ENCODE data around the gene TRNP1.

TRNP1 gene

GRCh38 chr1:27005648-27006496 is 12.4 kb downstream of the TRNP1 start:
- no peak for TF ChIP-seq POLR2AphosphoS5 (IDR thresholded peaks at IDR 0.05; ENCODE audit: low read depth, low read length)
- DNase-seq (ENCODE audit: insufficient read length) (no peak), FAIRE-seq (no peak)

- DNase-seq (ENCODE audit: insufficient read length) (no peak), FAIRE-seq (no peak)
- no peak for TF ChIP-seq POLR2A (IDR thresholded peaks at IDR 0.05; ENCODE audit: low read depth, low read length)
- no peak for TF ChIP-seq POLR2AphosphoS5 (IDR thresholded peaks at IDR 0.05; ENCODE audit: low read depth, low read length)
- no peak for TF ChIP-seq TAF1 (IDR thresholded peaks at IDR 0.05; ENCODE audit: borderline replicate concordance, low read depth, low read length)
Observed at GRCh38 chr1:27006683-27007082, 13.2 kb downstream of the TRNP1 start.

- no peak for TF ChIP-seq POLR2A (IDR thresholded peaks at IDR 0.05; ENCODE audit: low read depth, low read length)
- no peak for FAIRE-seq
- no peak for DNase-seq (ENCODE audit: insufficient read length)
Observed at GRCh38 chr1:27007909-27008582, 14.6 kb downstream of the TRNP1 start.

GRCh38 chr1:27009601-27010197 is 16.2 kb downstream of the TRNP1 start:
- FAIRE-seq, result no peak
- DNase-seq (ENCODE audit: insufficient read length), result no peak
- TF ChIP-seq POLR2A (IDR thresholded peaks at IDR 0.05; ENCODE audit: low read depth, low read length) (no peak), TAF1 (IDR thresholded peaks at IDR 0.05; ENCODE audit: borderline replicate concordance, low read depth, low read length) (no peak), POLR2AphosphoS5 (IDR thresholded peaks at IDR 0.05; ENCODE audit: low read depth, low read length) (no peak)

GRCh38 chr1:27010226-27010994 is 16.9 kb downstream of the TRNP1 start:
- FAIRE-seq (no peak), DNase-seq (ENCODE audit: insufficient read length) (no peak)
- TF ChIP-seq POLR2A (IDR thresholded peaks at IDR 0.05; ENCODE audit: low read depth, low read length), result no peak
- TF ChIP-seq POLR2AphosphoS5 (IDR thresholded peaks at IDR 0.05; ENCODE audit: low read depth, low read length), result no peak
- no peak for TF ChIP-seq TAF1 (IDR thresholded peaks at IDR 0.05; ENCODE audit: borderline replicate concordance, low read depth, low read length)

GRCh38 chr1:27011058-27011764 is 17.7 kb downstream of the TRNP1 start:
- no peak for DNase-seq (ENCODE audit: insufficient read length)
- no peak for FAIRE-seq
- no peak for TF ChIP-seq TAF1 (IDR thresholded peaks at IDR 0.05; ENCODE audit: borderline replicate concordance, low read depth, low read length)

- TF ChIP-seq TAF1 (IDR thresholded peaks at IDR 0.05; ENCODE audit: borderline replicate concordance, low read depth, low read length) (no peak), POLR2A (IDR thresholded peaks at IDR 0.05; ENCODE audit: low read depth, low read length) (no peak), POLR2AphosphoS5 (IDR thresholded peaks at IDR 0.05; ENCODE audit: low read depth, low read length) (no peak)
- no peak for DNase-seq (ENCODE audit: insufficient read length)
- no peak for FAIRE-seq
Observed at GRCh38 chr1:27011976-27012563, 18.6 kb downstream of the TRNP1 start.

- FAIRE-seq (peak; percentile 62), DNase-seq (ENCODE audit: insufficient read length) (no peak)
- TF ChIP-seq TAF1 (IDR thresholded peaks at IDR 0.05; ENCODE audit: borderline replicate concordance, low read depth, low read length), result no peak
- TF ChIP-seq POLR2AphosphoS5 (IDR thresholded peaks at IDR 0.05; ENCODE audit: low read depth, low read length), result no peak
- no peak for TF ChIP-seq POLR2A (IDR thresholded peaks at IDR 0.05; ENCODE audit: low read depth, low read length)
Observed at GRCh38 chr1:27015260-27015659, 21.8 kb downstream of the TRNP1 start.

- TF ChIP-seq POLR2A (IDR thresholded peaks at IDR 0.05; ENCODE audit: low read depth, low read length) (no peak), TAF1 (IDR thresholded peaks at IDR 0.05; ENCODE audit: borderline replicate concordance, low read depth, low read length) (no peak), POLR2AphosphoS5 (IDR thresholded peaks at IDR 0.05; ENCODE audit: low read depth, low read length) (no peak)
- DNase-seq (ENCODE audit: insufficient read length), result no peak
- no peak for FAIRE-seq
Observed at GRCh38 chr1:27016376-27016775, 22.9 kb downstream of the TRNP1 start.

GRCh38 chr1:27017207-27017606 is 23.7 kb downstream of the TRNP1 start:
- no peak for FAIRE-seq
- TF ChIP-seq TAF1 (IDR thresholded peaks at IDR 0.05; ENCODE audit: borderline replicate concordance, low read depth, low read length), result no peak
- no peak for TF ChIP-seq POLR2AphosphoS5 (IDR thresholded peaks at IDR 0.05; ENCODE audit: low read depth, low read length)
- no peak for TF ChIP-seq POLR2A (IDR thresholded peaks at IDR 0.05; ENCODE audit: low read depth, low read length)
- no peak for DNase-seq (ENCODE audit: insufficient read length)

GRCh38 chr1:27018316-27018715 is 24.8 kb downstream of the TRNP1 start:
- TF ChIP-seq POLR2A (IDR thresholded peaks at IDR 0.05; ENCODE audit: low read depth, low read length), result no peak
- TF ChIP-seq TAF1 (IDR thresholded peaks at IDR 0.05; ENCODE audit: borderline replicate concordance, low read depth, low read length), result no peak
- TF ChIP-seq POLR2AphosphoS5 (IDR thresholded peaks at IDR 0.05; ENCODE audit: low read depth, low read length), result no peak
- no peak for FAIRE-seq
- DNase-seq (ENCODE audit: insufficient read length), result no peak

All from GM12892 (cell line).